Heart left ventricle (tissue), 16 donors: ENCODE measurements around the gene BOC. TPM values are rescaled to one million over a fixed set of nuclear protein-coding genes. Genes with fewer than 3 reads are reported as not detected.

ENCODE experiments used
- ATAC-seq, 4 donors: fragments of 200-7000 bp; cut with Tn5 transposase; one replicate each; pipeline ENCODE4 v1.9.1; 2020 to 2022; ENCODE audit warnings: moderate library complexity in 4 of 4, mild to moderate bottlenecking in 3 of 4, moderate number of reproducible peaks in 1 of 4
- DNase-seq, 5 donors: peaks; one replicate each; pipeline ENCODE4 v3.0.0-alpha.2; 2020
- H3K27ac ChIP-seq, 12 donors: fragments of 200-600 bp; sonication (generic) in 4 of 12; one replicate each; pipeline versions ENCODE4 v1.5.0 to v1.8.0; 2016 to 2022; ENCODE audit warnings: mild to moderate bottlenecking in 2 of 12
- H3K27me3 ChIP-seq, 9 donors: fragments of 200-600 bp; sonication (generic) in 2 of 9; one replicate each; pipeline versions ENCODE4 v1.5.1 to v1.8.0; 2016 to 2022; ENCODE audit warnings: mild to moderate bottlenecking in 3 of 9
- H3K36me3 ChIP-seq, 9 donors: fragments of 200-600 bp; sonication (generic) in 2 of 9; one replicate each; pipeline versions ENCODE4 v1.5.0 to v1.8.0; 2018 to 2022; ENCODE audit warnings: mild to moderate bottlenecking in 2 of 9
- H3K4me1 ChIP-seq, 12 donors: fragments of 200-600 bp; sonication (generic) in 4 of 12; one replicate each; pipeline versions ENCODE4 v1.5.0 to v1.8.0; 2016 to 2022; ENCODE audit warnings: mild to moderate bottlenecking in 3 of 12
- H3K4me3 ChIP-seq, 12 donors: fragments of 200-600 bp; sonication (generic) in 4 of 12; one replicate each; pipeline versions ENCODE4 v1.5.0 to v1.8.0; 2017 to 2022; ENCODE audit warnings: mild to moderate bottlenecking in 9 of 12, moderate library complexity in 4 of 12
- H3K9me3 ChIP-seq, 12 donors: fragments of 200-600 bp; sonication (generic) in 4 of 12; one replicate each; pipeline versions ENCODE4 v1.5.0 to v1.8.0; 2016 to 2022; ENCODE audit warnings: mild to moderate bottlenecking in 1 of 12
- POLR2A ChIP-seq, 2 donors: fragments of 450-650 bp; IDR thresholded peaks; one replicate each; pipeline ENCODE4 v1.6.1; 2017; ENCODE audit warnings: antibody characterized with exemption in 2 of 2, mild to moderate bottlenecking in 2 of 2, moderate library complexity in 2 of 2
- WGBS, 4 donors: extraction: QIAGEN DNeasy Blood & Tissue Kit in 2 of 4; methylation state at CpG; one replicate each; pipeline versions ENCODE4 v1.1.5 to v1.1.7; 2013 to 2018; 5-methylcytosine and 5-hydroxymethylcytosine counted together
- intact Hi-C, 10 donors: fragments of 100-400 bp; cut with DNase I; formaldehyde crosslinking; loops; one replicate each; pipeline versions ENCODE4 v1.11.1 to v1.14.2; 2022
- polyA plus RNA-seq, 2 donors: library from polyadenylated mRNA; stranded (reverse); fragments of 200-250 nt; gene quantifications; one replicate each; pipeline ENCODE4 v1.2.3, GENCODE V29; 2013
- total RNA-seq, 9 donors: library from RNA; depleted of rRNA in 2 of 9; stranded (reverse); fragments of >200 nt in 2 of 9; fragmentation: NEBNext Ultra II Directional in 3 of 9; extraction: Animal tissue kit (Norgen Biotek cat#: 25700) in 3 of 9; gene quantifications; one replicate each; pipeline versions ENCODE4 v1.1.0 to v1.2.4, GENCODE V29; 2016 to 2023
- TF ChIP-seq, protein P1 (sequence below), 12 donors: fragments of 200-600 bp; sonication (generic) in 4 of 12; IDR thresholded peaks; one replicate each; pipeline versions ENCODE4 v1.5.0 to v1.8.0; 2018 to 2022; ENCODE audit warnings: antibody characterized with exemption in 12 of 12, mild to moderate bottlenecking in 5 of 12
- donor health status: ischemic (EF 13 %, LVEDD 7.1; RV severe dilation, severe dysfunction).
- donor health status: healthy with polysubstance abuse.
- donor health status: DM: no; HTN: yes; CAD: no.
- donor health status: DM: no; HTN: no; CAD: no.
- donor health status: ischemic (EF 25% LVEDD 6.9; RV normal size, moderate dysfunction).
- donor health status: ischemic (EF 25% LVEDD 5.7; RV mildly dilated, moderate dysfunction).
- donor health status: healthy.
- donor health status: DM: yes; HTN: yes; CAD: no.
- donor health status: ischemic (EF 35%, LVEDD 5.7; RV mildly dilated, moderate dysfunction).
- donor health status: nonischemic (EF 11% LVEDD 7.7; RV severe dilation, severe dysfunction).
- donor health status: DM: yes; HTN: yes; CAD: no.
- donor health status: PGD.
- donor health status: ischemic (EF 29% LVEDD 5.4; RV normal size, mild dysfunction).
- donor health status: nonischemic (EF 23%, LVEDD 6.1; RV moderate dilation, normal function).

The BOC gene
- total and polyA plus RNA-seq, 11 donors = 1.9 to 12.2 (median 4.4) TPM

DNA sequence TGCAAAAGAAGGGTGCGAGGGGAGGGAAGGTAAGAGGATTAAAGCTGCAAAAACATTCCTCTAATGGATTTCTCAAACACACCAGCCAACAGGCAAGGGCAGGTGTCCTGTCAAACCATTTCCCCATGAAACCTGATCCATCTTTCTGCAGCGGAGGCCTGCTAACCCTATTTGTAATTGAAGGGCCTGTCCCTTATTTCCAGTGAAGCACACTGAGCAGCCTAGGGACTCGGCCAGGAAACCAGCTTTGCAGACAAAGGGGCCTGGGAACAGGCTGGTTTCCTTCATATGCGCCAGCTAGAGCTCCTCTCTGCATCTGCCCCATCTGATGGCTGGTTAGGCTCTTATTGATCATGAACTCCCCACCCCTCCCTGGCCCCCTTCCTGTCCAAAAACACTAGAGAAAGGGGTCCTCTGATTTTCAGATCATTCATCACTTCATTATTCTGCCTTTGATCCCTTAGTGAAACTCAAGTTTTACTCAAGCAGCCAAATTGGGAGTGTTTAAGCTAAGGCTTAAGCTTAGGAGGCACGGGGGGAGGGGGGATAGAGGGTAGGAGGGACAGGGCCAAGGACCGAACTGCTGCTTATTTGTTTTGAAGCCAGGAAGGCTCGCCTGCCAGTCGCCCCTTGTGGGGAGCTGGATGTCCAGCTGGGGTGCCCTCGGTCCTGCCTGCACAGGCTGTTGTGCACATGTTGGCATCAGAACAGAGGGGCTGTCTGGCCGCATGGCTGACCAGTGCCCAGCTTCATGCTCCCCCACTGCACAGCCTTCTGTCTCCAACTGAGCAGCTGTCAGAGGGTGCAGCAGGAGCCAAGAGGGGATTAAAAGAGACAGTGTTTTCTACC lies 53.1 kb downstream of the BOC start:
- Histone ChIP-seq H3K27me3 (no peaks in the 10 kb centered on the region), H3K36me3 (peaks cover 0 to 24% (median 0%) of the 10 kb centered on the region in 9 donors), H3K27ac (no peak overlapping the region), H3K4me3 (no peak overlapping the region), H3K9me3 (no peaks in the 10 kb centered on the region), H3K4me1 (peaks cover 0 to 24% (median 4%) of the 10 kb centered on the region in 12 donors)
- TF ChIP-seq POLR2A (IDR thresholded peaks at IDR 0.05) = no peak
- intact Hi-C loops = no loop called here
- DNase-seq (no peak), ATAC-seq (no peak)
- WGBS, 4 donors = 80 to 84% (median 83%) methylated on average over 8 to 10 of the region's 10 CpGs

DNA sequence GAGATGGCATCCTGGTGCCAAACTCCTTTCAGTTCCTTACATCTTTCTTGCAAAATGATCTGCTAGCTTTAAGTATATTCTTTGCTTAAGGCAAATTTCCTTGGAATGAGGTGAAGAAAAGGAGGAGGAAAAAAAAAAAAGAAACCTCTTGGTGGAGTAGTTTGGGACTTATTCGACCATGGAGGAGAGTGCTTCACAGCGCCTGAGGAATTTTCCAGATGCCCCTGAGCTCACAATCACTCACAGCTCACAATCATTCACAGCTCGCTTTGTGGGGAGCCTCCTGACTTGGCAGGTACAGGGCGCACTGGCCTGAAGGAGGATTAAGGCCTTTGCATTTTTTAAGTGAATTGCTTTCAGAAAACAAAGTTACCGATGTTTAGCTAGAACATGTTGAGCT lies 53.9 kb downstream of the BOC start:
- WGBS, 4 donors = 83 to 87% (median 85%) methylated on average over 5 of the region's 5 CpGs
- no peaks in the 10 kb centered on the region for H3K27me3 ChIP-seq
- no peak overlapping the region for H3K27ac ChIP-seq
- peaks cover 0 to 24% (median 4%) of the 10 kb centered on the region in 12 donors for H3K4me1 ChIP-seq
- H3K36me3 ChIP-seq = peaks cover 0 to 27% (median 0%) of the 10 kb centered on the region in 9 donors
- TF ChIP-seq, protein P1, sequence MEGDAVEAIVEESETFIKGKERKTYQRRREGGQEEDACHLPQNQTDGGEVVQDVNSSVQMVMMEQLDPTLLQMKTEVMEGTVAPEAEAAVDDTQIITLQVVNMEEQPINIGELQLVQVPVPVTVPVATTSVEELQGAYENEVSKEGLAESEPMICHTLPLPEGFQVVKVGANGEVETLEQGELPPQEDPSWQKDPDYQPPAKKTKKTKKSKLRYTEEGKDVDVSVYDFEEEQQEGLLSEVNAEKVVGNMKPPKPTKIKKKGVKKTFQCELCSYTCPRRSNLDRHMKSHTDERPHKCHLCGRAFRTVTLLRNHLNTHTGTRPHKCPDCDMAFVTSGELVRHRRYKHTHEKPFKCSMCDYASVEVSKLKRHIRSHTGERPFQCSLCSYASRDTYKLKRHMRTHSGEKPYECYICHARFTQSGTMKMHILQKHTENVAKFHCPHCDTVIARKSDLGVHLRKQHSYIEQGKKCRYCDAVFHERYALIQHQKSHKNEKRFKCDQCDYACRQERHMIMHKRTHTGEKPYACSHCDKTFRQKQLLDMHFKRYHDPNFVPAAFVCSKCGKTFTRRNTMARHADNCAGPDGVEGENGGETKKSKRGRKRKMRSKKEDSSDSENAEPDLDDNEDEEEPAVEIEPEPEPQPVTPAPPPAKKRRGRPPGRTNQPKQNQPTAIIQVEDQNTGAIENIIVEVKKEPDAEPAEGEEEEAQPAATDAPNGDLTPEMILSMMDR (IDR thresholded peaks at IDR 0.05) = no peak
- TF ChIP-seq POLR2A (IDR thresholded peaks at IDR 0.05) = no peak
- H3K9me3 ChIP-seq = no peaks in the 10 kb centered on the region
- no peak overlapping the region for H3K4me3 ChIP-seq
- DNase-seq (no peak), ATAC-seq (no peak)
- intact Hi-C loops = no loop called here

DNA sequence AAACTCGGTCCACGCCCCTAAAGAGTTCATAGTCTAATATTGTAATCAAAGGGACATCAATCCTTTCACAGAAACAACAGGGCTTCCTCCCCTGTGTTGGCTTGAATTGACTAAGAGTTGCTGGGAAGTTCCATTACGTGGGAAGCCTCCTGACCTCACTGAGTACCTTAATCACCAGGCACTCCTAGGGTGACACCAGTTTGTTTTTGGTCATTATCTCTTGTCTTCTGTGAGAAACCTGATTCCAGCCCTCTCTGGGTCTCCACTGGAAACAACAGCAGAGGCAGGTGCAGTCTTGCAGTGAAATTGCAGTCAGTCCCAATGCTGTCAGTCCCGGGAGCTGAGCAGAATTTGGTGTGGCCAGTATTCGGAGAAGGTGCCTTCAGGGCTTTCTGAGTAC lies 55.4 kb downstream of the BOC start:
- TF ChIP-seq, protein P1 (IDR thresholded peaks at IDR 0.05) = no peak
- TF ChIP-seq POLR2A (IDR thresholded peaks at IDR 0.05) = no peak
- H3K27me3 ChIP-seq = no peaks in the 10 kb centered on the region
- no peaks in the 10 kb centered on the region for H3K9me3 ChIP-seq
- DNase-seq = no peak
- peaks cover 0 to 15% (median 2%) of the 10 kb centered on the region in 12 donors for H3K4me1 ChIP-seq
- 91 to 97% (median 94%) methylated on average over 5 of the region's 5 CpGs for WGBS, 4 donors
- no peak for ATAC-seq
- no peak overlapping the region for H3K4me3 ChIP-seq
- peaks cover 0 to 41% (median 0%) of the 10 kb centered on the region in 9 donors for H3K36me3 ChIP-seq
- H3K27ac ChIP-seq = no peak overlapping the region
- intact Hi-C loops = no loop called here

DNA sequence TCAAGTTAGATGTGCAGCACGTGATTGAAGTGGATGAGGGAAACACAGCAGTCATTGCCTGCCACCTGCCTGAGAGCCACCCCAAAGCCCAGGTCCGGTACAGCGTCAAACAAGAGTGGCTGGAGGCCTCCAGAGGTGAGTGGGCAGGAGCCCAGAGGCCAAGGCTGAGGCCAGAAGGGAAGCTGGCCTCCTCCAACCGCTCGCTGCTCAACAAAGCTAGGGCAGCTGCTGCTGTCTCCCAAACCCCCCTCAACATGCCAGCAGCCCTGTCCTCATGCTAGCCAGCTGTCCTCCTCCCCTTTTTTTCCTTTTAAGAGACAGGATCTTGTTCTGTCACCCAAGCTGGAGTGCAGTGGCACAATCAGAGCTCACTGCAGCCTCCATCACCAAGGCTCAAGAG lies 57.0 kb downstream of the BOC start:
- no peak for ATAC-seq
- no peak for DNase-seq
- Histone ChIP-seq H3K27me3 (no peaks in the 10 kb centered on the region), H3K27ac (no peak overlapping the region), H3K36me3 (peaks cover 0 to 56% (median 3%) of the 10 kb centered on the region in 9 donors), H3K4me3 (no peak overlapping the region), H3K4me1 (peaks cover 0 to 1% (median 0%) of the 10 kb centered on the region in 12 donors), H3K9me3 (no peaks in the 10 kb centered on the region)
- intact Hi-C loops = no loop called here
- TF ChIP-seq, protein P1 (IDR thresholded peaks at IDR 0.05) = no peak
- TF ChIP-seq POLR2A (IDR thresholded peaks at IDR 0.05) = no peak
- WGBS, 4 donors = 93 to 100% (median 95%) methylated on average over 4 to 5 of the region's 5 CpGs
